22Rv1 (cell line): ENCODE measurements around the gene MRC1.

Source experiments
- H3K27ac ChIP-seq: fragments of 450-650 bp; 2 replicates; pipeline ENCODE4 v1.5.1; 2017
- CTCF ChIP-seq: fragments of 450-650 bp; IDR thresholded peaks from 2 replicates; pipeline ENCODE4 v1.5.1; 2017; ENCODE audit warnings: mild to moderate bottlenecking
- ZFX ChIP-seq: fragments of 450-650 bp; IDR thresholded peaks from 2 replicates; pipeline ENCODE4 v1.6.1; 2017; ENCODE audit warnings: antibody characterized with exemption, borderline replicate concordance

MRC1 gene

GRCh38 chr10:17821893-17822292 is 12.7 kb downstream of the MRC1 start:
- TF ChIP-seq CTCF = no peak
- TF ChIP-seq ZFX = no peak
- no peak overlapping the region for H3K27ac ChIP-seq

GRCh38 chr10:17831341-17831740 is 22.2 kb downstream of the MRC1 start:
- TF ChIP-seq ZFX (no peak), CTCF (no peak)
- no peak overlapping the region for H3K27ac ChIP-seq

GRCh38 chr10:17831896-17832295 is 22.7 kb downstream of the MRC1 start:
- no peak for TF ChIP-seq CTCF
- TF ChIP-seq ZFX = no peak
- no peak overlapping the region for H3K27ac ChIP-seq

- no peak overlapping the region for H3K27ac ChIP-seq
- TF ChIP-seq ZFX (no peak), CTCF (no peak)
Observed at GRCh38 chr10:17833656-17834055, 24.5 kb downstream of the MRC1 start.

- TF ChIP-seq ZFX (no peak), CTCF (no peak)
- H3K27ac ChIP-seq = no peak overlapping the region
Observed at GRCh38 chr10:17835688-17836087, 26.5 kb downstream of the MRC1 start.

- TF ChIP-seq ZFX (no peak), CTCF (no peak)
- H3K27ac ChIP-seq = no peak overlapping the region
Observed at GRCh38 chr10:17836942-17837341, 27.8 kb downstream of the MRC1 start.

- TF ChIP-seq ZFX = no peak
- H3K27ac ChIP-seq = no peak overlapping the region
Observed at GRCh38 chr10:17838080-17838648, 29.0 kb downstream of the MRC1 start.

GRCh38 chr10:17841050-17841449 is 31.9 kb downstream of the MRC1 start:
- no peak for TF ChIP-seq ZFX
- TF ChIP-seq CTCF = no peak
- H3K27ac ChIP-seq = no peak overlapping the region
